Retinal pigment epithelial cell (primary cell): ENCODE measurements around the gene GRID2IP.
A peak's percentile ranks its signal among the peaks of the same experiment; 100 is the strongest.

ENCODE experiments used
- DNase-seq: peaks from one replicate; pipeline ENCODE4 v3.0.0-alpha.2; 2010; ENCODE audit warnings: low read depth
- H3K4me3 ChIP-seq: 2 replicates; pipeline ENCODE4 v1.5.1; 2011; ENCODE audit warnings: mild to moderate bottlenecking, low read length, control low read depth, moderate library complexity
- CTCF ChIP-seq: conservative IDR thresholded peaks from 2 replicates; pipeline ENCODE4 v1.5.1; 2011; ENCODE audit warnings: low read depth, low read length, control low read depth, inconsistent platforms

The GRID2IP gene

GRCh38 chr7:6571160-6571779 is 20.0 kb upstream of the GRID2IP start:
- DNase-seq, result no peak

DNA sequence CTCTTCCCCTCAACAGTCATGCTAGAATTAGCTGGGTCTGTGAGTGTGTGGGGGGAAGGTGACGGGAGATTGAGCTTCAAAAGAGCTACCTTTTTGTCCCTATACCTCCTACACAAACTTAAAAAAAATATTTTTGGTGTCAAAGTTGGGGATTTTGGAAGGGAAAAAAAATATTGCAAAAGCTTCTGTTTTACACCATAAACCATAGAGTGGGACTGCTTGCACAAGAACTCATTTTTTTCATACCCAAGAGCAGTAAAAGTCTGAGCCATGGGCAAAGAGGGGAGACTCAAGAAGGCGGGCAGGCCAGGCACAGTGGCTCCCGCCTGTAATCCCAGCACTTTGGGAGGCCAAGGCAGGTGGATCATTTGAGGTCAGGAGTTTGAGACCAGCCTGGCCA is 16.6 kb upstream of the GRID2IP start:
- no peak overlapping the region for H3K4me3 ChIP-seq
- DNase-seq, result no peak
- TF ChIP-seq CTCF, result no peak

More at GRCh38 chr7:6571160-6571779, 20.0 kb upstream of the GRID2IP start:
- H3K4me3 ChIP-seq, result no peak overlapping the region
- TF ChIP-seq CTCF, result no peak

- TF ChIP-seq CTCF, result no peak
- no peak overlapping the region for H3K4me3 ChIP-seq
- no peak for DNase-seq
Measured at GRCh38 chr7:6565655-6566054, 14.4 kb upstream of the GRID2IP start.

GRCh38 chr7:6563936-6564770 is 12.9 kb upstream of the GRID2IP start:
- no peak for DNase-seq
- no peak for TF ChIP-seq CTCF

GRCh38 chr7:6562106-6562505 is 10.8 kb upstream of the GRID2IP start:
- TF ChIP-seq CTCF, result no peak
- H3K4me3 ChIP-seq, result no peak overlapping the region
- DNase-seq, result no peak

More at GRCh38 chr7:6563936-6564770, 12.9 kb upstream of the GRID2IP start:
- no peak overlapping the region for H3K4me3 ChIP-seq

DNA sequence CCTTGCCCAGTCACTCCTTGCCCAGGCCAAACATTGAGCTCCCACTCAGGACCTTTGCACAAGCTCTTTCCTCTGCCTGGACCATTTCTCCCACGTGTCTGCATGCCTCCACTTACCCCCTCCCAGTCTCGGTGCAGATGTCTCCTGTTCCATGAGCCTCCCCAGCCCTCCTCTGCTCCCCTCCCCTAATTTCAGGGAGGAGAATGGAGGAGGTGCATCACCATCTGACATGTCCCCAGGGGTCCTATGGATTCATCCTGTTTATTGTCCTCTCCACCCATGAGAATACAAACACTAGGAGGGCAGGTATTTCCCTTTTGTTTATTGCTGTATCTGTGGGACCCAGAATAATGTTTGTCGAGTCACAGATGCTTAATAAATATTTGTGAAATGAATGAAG is 8.6 kb upstream of the GRID2IP start:
- no peak for DNase-seq
- no peak overlapping the region for H3K4me3 ChIP-seq
- TF ChIP-seq CTCF, result no peak

- TF ChIP-seq CTCF, result peak; percentile 38
- no peak for DNase-seq
- no peak overlapping the region for H3K4me3 ChIP-seq
Measured at GRCh38 chr7:6558837-6559236, 7.6 kb upstream of the GRID2IP start.
